ENCODE results near the gene RBBP8NL.

RBBP8NL gene, protein sequence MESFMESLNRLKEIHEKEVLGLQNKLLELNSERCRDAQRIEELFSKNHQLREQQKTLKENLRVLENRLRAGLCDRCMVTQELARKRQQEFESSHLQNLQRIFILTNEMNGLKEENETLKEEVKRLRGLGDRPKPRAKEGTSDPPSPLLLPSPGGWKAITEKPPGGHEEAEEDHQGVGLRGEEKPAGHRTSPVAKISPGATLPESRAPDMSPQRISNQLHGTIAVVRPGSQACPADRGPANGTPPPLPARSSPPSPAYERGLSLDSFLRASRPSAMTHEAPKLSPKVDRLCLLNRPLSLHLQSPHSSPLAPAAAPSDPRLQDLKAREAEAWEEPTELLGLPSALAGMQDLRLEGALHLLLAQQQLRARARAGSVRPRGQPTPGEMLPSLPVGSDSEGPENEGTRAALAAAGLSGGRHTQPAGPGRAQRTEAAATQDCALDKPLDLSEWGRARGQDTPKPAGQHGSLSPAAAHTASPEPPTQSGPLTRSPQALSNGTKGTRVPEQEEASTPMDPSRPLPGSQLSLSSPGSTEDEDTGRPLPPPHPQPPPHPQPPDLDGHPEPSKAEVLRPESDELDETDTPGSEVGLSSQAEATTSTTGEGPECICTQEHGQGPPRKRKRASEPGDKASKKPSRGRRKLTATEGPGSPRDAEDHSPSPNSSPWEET

DNA sequence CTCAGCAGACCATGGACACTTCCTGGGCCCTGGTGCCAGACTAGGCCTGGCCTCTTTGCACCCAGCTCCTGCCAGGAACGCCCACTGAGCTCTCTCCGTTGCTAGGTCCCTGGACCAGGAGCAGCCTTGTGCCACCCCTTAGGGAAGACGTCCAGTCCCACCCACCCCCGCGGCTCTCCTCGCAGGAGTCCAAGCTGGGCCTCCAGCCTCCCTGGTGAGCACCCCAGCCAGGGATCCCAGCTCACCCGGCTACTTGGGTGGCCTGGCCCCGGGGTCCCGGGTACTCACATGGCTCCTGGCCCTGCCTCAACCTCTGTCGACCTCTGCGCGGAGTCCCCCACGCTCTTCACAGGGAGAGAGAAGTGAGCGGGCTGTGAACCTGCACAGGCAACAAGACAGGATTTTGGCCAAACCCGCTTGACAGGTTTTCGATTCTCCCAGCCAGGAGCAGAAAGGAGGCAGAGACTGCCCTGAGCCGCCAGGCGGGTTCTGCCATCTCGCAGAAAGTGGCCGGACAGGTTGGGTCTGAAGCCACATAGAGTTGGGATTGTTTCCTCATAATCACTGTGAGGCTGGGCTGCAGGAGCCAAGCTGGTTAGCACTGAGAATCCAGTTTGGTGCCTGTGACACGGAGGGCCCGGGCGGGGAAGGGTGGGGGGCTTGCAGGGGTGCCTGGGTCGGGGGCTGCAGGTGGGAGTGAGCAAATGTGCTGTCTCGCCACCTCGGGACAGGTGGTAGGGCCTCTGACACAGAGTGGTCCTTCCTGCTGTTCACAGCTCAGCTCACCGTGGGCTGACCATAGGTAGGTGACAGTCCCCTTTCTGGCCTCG, at the start of gene RBBP8NL:
TSS of gene RBBP8NL (minus strand) at position 368 of the 830 bp plus-strand sequence. CDS start 7,892 bp downstream, outside the sequence.
- no peak for DNase-seq (ENCODE audit: low spot score)

DNA sequence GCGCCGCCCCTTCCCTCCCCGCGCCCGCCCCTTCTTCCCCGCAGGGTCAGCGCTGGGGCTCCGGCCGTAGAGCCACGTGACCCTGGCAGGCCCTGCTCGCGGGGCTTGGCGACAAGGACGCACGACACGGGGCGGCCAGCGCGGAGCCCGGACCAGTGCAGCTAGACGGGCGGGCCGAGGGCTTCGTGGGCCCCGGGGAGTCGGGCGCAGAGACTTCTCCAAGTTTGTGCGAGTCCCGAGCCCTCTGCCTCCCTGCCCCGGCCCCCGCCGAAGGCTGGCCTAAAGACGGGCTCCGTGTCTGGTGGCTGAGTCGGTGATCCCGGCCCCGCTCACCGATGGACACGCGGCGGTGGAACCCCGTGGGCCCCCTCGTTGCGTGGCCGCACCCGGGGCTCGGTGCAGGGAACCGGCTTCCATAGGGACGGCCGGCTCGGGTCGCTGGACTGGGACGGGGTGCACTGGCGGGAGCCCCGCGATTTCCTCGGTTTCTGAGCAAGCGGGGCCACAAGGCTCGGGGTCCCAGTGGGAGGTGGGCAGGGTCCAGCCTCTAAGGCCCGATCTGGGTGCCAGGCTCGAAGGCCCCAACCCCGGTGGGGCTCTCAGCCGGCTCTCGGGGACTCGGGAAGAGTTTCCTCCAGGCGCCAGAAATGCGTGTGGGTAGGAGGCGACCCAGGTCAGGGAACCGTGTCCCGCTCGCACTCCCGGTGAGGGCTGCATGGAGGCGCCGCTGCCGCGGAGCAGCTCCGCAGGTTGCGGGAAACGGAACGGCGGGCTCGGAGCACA, 48.9 kb upstream of the RBBP8NL start:
- DNase-seq (ENCODE audit: low spot score), result no peak

DNA sequence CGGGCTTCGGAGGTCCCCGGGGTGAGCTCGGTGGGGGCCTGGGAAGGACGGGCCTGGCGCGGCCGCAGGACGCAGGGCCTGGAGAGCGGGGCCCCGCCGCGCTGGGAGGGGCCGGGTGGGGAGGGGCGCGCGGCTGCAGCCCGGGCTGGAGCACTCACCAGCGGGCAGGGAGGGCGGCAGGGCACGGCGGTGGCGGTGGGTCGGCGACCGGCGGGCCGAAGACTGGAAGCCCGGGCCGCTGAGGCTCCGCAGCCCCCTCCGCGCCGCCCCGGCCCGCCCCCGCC, 48.4 kb upstream of the RBBP8NL start, which contains the start of gene GATA5:
TSS of gene GATA5 (minus strand) at position 224 of the 284 bp plus-strand sequence. CDS start 474 bp downstream, outside the sequence.
- DNase-seq (ENCODE audit: low spot score), result no peak

DNA sequence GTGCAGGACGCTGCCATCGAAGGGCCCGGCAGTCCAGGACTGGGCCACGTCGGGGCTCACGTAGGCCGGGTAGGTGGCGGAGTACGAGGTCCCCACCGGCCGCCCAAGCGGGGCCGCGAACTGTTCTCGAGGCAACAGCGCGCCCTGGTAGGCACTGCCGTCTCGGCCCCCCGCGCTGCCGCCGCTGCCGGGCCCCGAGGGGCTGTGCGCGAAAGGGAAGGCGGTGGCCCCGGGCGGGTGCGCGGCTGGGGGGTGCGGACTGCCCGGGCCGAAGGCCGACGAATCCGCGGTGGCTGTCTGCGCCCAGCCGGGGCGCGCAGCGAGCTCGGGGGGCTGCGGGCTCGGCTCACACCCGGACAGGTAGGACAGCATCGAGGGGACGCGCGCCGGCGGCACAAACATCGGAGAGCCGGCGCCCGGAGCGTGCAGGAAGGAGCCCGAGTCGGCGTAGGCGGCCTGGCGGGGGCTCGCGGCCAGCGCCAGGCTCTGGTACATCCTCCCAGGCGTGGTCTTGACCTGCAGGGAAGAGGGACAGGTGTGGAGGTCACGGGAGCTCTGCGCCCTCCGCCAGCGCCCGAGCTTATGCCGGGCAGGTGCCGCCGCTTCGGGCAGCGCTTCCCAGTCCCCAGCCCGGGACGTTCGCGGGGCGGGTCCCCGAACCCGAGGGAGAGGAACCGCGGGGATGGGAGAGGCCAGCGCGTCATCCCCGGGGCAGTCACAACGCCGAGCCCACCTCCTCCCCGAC, 47.9 kb upstream of the RBBP8NL start:
- no peak for DNase-seq (ENCODE audit: low spot score)

DNA sequence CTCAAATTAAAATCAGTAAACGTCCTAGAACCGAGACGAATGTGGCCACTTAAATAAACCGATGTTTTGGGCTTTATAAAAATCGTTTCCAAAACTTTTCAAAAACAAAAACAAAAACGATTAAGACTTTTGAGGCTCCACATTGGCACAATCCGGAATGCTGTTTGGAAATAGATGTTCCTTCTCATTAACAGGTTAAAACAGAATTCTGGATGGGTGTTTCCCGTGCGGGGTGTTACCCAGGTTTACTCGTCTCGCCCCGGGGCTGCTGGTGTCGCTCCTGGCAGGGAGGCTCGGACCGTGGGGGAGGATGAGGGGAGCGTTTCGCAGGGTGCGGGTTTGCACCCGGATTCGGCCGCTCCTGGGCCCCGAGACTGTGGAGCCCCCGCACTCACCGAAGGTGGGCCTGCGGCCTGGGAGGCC, 47.3 kb upstream of the RBBP8NL start:
- DNase-seq (ENCODE audit: low spot score), result no peak

DNA sequence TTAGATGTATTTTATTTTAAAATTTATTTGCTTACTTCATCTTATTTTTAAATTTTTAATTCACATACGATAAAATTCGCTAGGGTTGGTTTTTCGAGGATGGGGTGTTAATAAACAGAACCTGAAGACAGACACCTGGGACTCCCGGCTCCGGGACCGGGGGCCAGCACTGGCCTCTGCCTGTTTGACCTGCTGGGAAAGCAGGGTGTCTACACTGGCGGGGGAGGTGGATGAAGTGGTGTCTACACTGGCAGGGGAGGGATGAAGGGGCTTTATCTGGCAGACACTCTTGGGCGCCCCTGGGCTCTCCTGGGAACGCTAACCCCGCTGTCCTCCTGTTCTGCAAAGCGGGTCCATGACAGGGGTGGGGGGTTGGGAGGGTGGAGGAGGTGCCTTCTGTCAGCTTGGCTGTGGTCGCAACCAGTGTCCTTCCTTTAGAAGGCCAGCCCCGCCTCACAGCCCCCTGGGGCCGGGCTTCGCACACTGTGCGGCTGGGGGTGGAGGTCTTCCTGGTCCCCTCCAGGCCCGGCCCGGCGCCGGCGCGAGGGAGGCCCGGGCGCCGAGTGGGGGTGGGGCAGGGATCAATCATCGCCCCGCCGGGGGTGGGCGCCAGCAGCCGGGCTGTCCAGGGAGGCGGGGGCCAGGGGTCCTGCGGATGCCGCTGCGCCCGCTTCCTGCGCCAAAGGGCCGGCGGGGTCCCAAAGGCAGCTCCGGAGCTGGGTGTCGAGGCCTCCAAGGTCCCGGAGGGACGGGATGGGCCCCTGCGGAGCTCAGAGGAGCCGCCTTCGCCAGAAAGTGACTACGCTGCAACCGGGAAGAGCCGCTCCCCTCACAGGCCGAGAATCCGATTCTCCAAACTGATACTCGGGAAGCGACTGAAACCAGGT, 46.6 kb upstream of the RBBP8NL start:
- DNase-seq (ENCODE audit: low spot score), result no peak

DNA sequence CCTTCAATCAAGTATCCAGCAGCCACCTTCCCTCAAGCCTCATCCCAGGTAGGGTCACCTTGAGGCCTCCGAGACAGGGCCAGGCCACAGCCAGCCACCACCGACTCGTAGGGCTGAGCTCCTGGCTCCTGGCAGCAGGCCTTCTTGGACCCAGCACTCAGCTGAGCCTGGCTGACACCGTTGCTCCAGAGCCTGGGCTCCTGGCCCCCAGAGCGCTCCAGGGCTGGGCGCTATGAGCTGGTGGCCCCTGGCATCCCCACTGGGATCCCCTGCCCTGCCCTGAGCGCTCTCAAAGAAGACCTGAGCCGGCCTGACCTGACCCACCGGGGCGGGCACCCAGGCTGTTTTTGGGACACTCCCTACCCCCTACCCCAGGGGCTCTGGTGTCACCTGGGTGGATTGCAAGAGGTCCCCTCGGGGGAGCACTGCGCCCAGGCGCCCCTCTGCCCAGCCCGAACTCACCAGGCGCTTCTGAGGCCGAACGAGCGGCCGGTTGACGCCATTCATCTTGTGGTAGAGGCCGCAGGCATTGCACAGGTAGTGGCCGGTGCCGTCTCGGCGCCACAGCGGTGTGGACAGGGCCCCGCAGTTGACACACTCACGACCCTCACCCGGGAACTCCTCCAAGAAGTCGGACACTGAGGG, 45.7 kb upstream of the RBBP8NL start:
- no peak for DNase-seq (ENCODE audit: low spot score)

DNA sequence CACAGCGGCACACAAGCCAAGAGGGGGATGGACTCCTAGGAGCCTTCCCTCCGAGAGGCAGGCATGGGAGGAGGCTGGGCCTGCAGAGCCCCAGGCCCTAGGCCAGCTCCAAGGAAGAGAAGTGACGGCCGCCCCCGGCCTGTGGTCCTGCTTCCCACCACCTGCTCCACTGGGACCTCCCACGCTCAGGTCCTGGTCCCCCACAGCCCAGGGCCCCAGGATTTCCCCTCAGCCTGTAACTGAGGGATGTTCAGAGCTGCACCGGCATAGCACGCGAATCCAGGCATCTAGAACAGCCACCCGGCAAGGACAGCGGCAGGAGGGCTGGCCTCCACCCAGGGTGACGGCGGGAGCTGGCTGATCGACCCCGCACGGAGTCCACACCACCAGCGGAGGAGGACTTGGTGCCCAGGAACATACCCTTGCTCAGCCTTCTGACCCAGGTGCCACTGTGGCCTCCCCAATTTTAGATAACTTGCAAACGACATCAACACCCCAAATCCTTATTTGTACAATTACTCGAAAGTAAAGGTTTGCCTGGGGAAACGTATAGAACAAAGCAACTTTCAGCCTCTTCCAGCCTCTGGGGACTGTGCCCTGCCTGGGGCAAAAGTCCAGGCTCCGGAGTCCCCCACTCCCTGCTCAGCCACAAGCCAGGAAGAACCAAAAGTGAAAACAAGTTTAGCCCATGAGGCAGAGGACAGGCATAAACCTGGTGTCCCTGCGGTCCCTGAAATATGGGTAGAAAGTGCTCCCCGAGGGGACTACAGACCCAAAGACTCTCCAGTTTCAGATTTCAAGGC, 45.0 kb upstream of the RBBP8NL start:
- no peak for DNase-seq (ENCODE audit: low spot score)

DNA sequence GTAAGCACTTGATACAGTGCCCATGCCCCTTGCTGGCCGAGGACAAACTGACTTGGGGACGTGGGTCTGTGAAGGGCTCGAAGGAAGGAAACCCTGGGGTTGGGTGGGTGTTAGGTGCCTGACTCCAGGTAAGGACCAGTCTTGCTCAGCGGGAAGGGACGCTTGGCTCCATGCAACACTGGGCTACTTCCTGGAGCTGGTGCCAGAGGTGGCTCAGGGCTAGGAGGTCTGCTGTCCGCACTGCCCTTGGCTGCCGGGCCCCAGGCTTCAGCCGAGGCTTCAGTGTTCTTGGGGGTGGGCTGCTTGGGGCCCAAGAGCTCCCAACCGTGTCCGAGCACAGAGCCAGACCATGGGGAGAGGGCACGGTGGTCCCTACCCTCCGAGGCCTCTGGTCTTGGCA, 43.1 kb upstream of the RBBP8NL start:
- DNase-seq (ENCODE audit: low spot score), result no peak

DNA sequence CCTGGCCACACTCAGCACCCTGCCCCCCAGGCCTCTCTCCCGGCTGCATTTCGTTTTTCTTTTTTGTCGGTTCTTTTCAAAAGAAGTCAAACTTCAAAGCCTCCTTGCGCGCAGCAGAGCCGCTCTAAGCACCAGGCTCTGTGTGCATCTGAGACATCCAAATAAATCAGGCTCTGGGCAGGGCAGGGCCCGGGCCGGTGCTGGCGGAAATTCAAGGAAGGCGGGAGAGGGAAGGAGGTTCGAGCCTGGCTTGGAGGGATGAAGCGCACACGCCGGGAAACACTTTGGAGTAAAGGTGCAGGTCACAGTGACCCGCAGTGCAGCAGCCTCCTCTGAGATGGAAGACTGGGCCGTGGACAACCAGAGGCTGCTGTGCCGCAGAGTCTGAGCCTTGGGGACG, 42.7 kb upstream of the RBBP8NL start:
- no peak for DNase-seq (ENCODE audit: low spot score)

DNA sequence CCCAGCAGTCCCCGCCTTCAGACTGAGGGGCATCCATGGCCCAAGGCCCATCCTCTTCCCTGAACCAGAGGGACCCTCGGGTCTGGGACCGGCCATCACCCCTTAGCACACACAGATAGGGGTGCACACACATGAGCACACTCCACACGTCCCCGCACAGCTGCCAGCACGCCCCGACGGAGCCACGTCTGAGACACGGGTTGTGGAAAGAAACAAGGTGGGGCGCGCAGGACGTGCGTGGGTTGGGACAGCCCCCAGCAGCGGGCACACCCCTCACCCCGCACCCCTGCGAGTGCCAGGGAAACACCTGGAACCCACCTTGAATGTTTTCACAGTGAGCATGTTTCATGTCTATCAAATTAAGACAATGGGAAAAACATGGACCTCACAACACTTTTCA, 42.0 kb upstream of the RBBP8NL start:
- DNase-seq (ENCODE audit: low spot score), result no peak

DNA sequence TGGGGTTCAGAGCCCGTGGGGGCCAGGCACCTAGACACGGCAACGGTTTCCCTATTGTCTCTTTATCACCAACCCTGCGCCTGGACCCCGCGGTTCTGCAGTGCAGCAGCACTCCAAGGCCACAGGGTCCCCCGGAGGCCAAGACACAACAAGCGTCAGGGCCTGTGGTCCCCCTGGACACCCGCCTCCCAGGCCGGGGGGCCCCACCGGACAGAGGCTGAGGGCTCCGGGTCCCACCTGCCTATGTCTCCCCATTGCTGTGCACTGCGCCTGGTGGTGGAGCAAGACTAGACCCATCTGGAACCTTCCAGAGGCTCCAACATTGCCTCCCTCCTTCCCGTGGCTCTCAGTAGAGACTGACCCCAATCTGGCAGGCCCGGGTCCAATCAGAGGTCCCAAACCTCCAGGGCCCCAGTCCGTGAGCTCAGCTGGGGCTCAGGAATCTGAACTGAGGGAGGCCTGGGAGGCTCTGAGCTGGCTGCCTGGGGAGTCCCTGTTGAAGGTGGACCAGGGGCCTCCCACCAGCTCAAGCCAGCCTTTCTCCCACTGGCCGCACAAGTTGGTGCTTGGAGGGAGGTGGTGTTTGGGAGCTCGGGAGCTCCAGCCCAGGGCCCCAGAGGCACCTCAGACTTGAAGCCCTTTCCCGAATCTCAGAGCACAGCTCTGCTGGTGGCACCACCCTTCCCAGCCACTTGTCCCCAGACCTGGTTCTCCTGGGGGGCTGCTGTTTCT, 39.6 kb upstream of the RBBP8NL start:
- no peak for DNase-seq (ENCODE audit: low spot score)

DNA sequence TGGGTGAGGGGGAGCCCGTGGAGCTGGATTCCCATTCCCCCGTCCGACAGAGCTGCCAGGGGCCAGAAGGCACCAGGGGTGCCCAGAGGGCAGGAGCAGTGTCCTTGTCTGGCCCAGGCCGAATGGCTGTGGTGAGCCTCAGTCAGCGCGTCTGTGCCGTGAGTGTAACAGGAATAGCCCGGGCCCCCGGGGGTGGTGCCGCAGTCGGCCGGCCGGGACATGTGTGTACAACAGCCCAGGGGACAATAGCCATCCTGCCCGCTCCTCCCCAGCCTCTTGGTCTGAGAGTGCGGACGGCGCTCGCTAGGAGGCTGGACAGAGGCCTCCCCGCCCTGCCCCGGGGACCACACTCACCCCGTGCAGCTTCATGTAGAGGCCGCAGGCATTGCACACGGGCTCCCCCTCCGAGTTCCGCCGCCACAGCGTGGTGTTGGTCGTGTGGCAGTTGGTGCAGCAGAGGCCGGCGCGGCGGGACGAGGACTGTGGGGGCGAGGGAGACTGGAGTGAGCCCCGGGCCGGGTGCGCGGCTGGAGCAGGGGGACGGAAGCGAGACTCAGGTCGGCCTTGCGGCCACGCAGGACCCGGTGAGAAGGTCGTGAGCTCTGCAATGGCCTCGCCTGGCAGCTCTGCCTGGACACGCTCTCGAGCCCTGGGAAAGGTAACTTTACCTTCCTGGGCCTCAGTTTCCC, 38.9 kb upstream of the RBBP8NL start:
- no peak for DNase-seq (ENCODE audit: low spot score)

DNA sequence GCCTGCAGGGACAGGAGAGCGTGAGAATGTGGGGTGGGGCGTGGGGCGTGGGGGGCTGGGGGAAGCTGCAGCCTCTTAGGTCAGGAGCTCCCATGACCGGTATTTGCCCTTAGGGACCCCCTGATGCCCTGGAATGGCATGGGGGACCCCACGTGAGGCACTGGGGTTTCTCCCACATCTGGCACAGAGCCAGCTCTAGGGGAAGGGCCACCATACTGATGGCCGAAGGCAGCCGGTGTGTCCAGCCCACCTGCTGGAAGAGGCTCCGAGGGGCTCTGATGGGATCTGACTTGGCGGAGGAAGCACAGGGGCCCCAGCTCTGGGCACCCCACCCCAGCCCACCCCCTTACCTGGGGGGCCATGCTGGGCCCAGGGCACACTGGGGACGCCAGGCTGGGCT, 37.7 kb upstream of the RBBP8NL start:
- no peak for DNase-seq (ENCODE audit: low spot score)

DNA sequence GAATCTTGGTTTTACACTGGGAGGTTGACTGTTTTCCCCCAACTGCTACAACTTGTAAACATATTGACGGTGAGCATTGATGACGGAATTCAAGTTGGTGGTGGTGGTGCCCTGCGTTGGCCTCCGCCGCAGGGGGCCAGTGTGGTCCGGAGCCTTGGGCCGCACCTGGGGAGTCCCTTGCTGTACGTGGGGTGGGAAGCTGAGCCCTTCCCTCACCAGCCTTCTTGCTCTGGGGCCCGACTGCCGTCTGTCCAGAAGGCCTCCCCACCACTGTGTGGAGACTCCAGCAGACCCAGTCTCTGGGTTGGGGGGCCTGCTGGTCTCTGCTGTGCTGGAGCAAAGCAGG, 37.1 kb upstream of the RBBP8NL start:
- DNase-seq (ENCODE audit: low spot score), result no peak

DNA sequence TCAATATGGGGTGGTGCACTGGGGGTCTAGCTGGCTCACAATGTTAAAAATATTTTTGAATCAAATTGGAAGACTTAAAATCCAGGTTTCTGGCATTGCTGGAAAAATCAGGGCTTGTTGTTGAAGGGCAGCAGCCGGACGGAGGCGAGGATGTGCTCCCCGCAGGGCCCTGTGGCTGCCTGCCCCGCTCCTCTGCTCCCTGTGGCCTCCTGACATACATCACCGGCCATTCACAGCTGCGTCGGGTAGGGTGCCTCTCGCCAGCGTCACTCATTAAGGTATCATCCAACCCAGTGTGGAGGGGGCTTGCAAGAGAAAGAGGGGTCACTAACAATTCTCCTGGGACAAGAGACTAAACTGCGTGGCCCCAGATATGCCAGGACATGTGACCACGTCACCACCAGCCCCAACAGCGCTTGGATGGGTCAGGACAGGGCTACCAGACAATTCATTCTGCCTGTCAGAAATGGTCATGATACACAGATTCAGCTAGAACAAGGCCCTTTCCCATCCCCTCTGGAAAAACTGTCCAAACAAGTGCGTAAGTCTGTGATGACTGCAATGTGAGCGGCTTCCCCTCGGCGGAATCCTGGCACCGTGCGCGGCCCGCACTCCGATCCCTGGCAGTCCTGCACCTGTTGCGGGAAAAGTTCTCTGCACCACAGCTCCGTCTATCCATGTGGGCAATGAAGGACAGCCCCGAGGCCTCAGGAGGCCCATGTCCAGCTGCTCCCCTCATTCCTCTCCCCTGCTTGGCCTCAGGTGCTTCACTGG, 36.5 kb upstream of the RBBP8NL start:
- DNase-seq (ENCODE audit: low spot score), result no peak
